ENCODE results near the gene CUL3.
"Not testable (repeated sequence)": the region's sequence is repeated elsewhere in the genome, so short reads cannot be mapped to it uniquely, and the experiment has no call there.

The CUL3 gene

GRCh38 chr2:224585211-224586088, at the start of gene CUL3:
Gene CUL3 (minus strand): TSS chr2:224585363. CDS start chr2:224585009, 354 bp downstream.
- peaks cover 11% of the 10 kb centered on the region for H3K4me1 ChIP-seq (ENCODE audit: insufficient read depth, low read length)
- H3K9ac ChIP-seq (ENCODE audit: low read length), result peak within 1 kb of the TSS; percentile 89
- H3K4me3 ChIP-seq (ENCODE audit: low read depth in 1 of 2, low read length in 2 of 2), result peak within 1 kb of the TSS; percentile 80 to 95
- no peaks in the 10 kb centered on the region for H3K27me3 ChIP-seq (ENCODE audit: control insufficient read depth in 1 of 2, insufficient read depth in 2 of 2, low read length in 2 of 2)
- peak within 1 kb of the TSS; percentile 78 for H3K27ac ChIP-seq (ENCODE audit: low read depth, low read length)
- no peaks in the 10 kb centered on the region for H3K9me3 ChIP-seq (ENCODE audit: low read length)
- peaks cover 5% of the 10 kb centered on the region for H3K36me3 ChIP-seq (ENCODE audit: insufficient read depth, low read length)

GRCh38 chr2:224630659-224631550, 45.7 kb upstream of the CUL3 start:
- H3K4me3 ChIP-seq (ENCODE audit: low read depth in 1 of 2, low read length in 2 of 2), result no peak overlapping the region
- H3K4me1 ChIP-seq (ENCODE audit: insufficient read depth, low read length), result no peaks in the 10 kb centered on the region
- H3K9ac ChIP-seq (ENCODE audit: low read length), result no peak overlapping the region

GRCh38 chr2:224628416-224628815, 43.3 kb upstream of the CUL3 start:
- Histone ChIP-seq H3K4me1 (ENCODE audit: insufficient read depth, low read length) (no peaks in the 10 kb centered on the region), H3K36me3 (ENCODE audit: insufficient read depth, low read length) (no peaks in the 10 kb centered on the region), H3K27me3 (ENCODE audit: control insufficient read depth in 1 of 2, insufficient read depth in 2 of 2, low read length in 2 of 2) (no peaks in the 10 kb centered on the region), H3K9me3 (ENCODE audit: low read length) (no peaks in the 10 kb centered on the region), H3K4me3 (ENCODE audit: low read depth in 1 of 2, low read length in 2 of 2) (no peak overlapping the region), H3K27ac (ENCODE audit: low read depth, low read length) (no peak overlapping the region), H3K9ac (ENCODE audit: low read length) (no peak overlapping the region)

More at GRCh38 chr2:224630659-224631550, 45.7 kb upstream of the CUL3 start:
- Histone ChIP-seq H3K27me3 (ENCODE audit: control insufficient read depth in 1 of 2, insufficient read depth in 2 of 2, low read length in 2 of 2) (no peaks in the 10 kb centered on the region), H3K9me3 (ENCODE audit: low read length) (no peaks in the 10 kb centered on the region), H3K27ac (ENCODE audit: low read depth, low read length) (no peak overlapping the region), H3K36me3 (ENCODE audit: insufficient read depth, low read length) (no peaks in the 10 kb centered on the region)

- Histone ChIP-seq H3K9ac (ENCODE audit: low read length) (no peak overlapping the region), H3K27ac (ENCODE audit: low read depth, low read length) (no peak overlapping the region), H3K27me3 (ENCODE audit: control insufficient read depth in 1 of 2, insufficient read depth in 2 of 2, low read length in 2 of 2) (no peaks in the 10 kb centered on the region), H3K36me3 (ENCODE audit: insufficient read depth, low read length) (no peaks in the 10 kb centered on the region), H3K9me3 (ENCODE audit: low read length) (no peaks in the 10 kb centered on the region), H3K4me1 (ENCODE audit: insufficient read depth, low read length) (no peaks in the 10 kb centered on the region), H3K4me3 (ENCODE audit: low read depth in 1 of 2, low read length in 2 of 2) (no peak overlapping the region)
Observed at GRCh38 chr2:224626735-224627134, 41.6 kb upstream of the CUL3 start.

GRCh38 chr2:224613543-224614286, 28.6 kb upstream of the CUL3 start:
- H3K27ac ChIP-seq (ENCODE audit: low read depth, low read length), result no peak overlapping the region
- no peak overlapping the region for H3K9ac ChIP-seq (ENCODE audit: low read length)
- no peaks in the 10 kb centered on the region for H3K36me3 ChIP-seq (ENCODE audit: insufficient read depth, low read length)
- no peak overlapping the region for H3K4me3 ChIP-seq (ENCODE audit: low read depth in 1 of 2, low read length in 2 of 2)
- H3K9me3 ChIP-seq (ENCODE audit: low read length), result no peaks in the 10 kb centered on the region
- no peaks in the 10 kb centered on the region for H3K27me3 ChIP-seq (ENCODE audit: control insufficient read depth in 1 of 2, insufficient read depth in 2 of 2, low read length in 2 of 2)
- H3K4me1 ChIP-seq (ENCODE audit: insufficient read depth, low read length), result no peaks in the 10 kb centered on the region

GRCh38 chr2:224612578-224612977, 27.4 kb upstream of the CUL3 start:
- H3K27me3 ChIP-seq (ENCODE audit: control insufficient read depth in 1 of 2, insufficient read depth in 2 of 2, low read length in 2 of 2), result no peaks in the 10 kb centered on the region
- H3K9me3 ChIP-seq (ENCODE audit: low read length), result no peaks in the 10 kb centered on the region
- no peak overlapping the region for H3K4me3 ChIP-seq (ENCODE audit: low read depth in 1 of 2, low read length in 2 of 2)
- no peaks in the 10 kb centered on the region for H3K36me3 ChIP-seq (ENCODE audit: insufficient read depth, low read length)
- no peak overlapping the region for H3K9ac ChIP-seq (ENCODE audit: low read length)
- no peaks in the 10 kb centered on the region for H3K4me1 ChIP-seq (ENCODE audit: insufficient read depth, low read length)
- no peak overlapping the region for H3K27ac ChIP-seq (ENCODE audit: low read depth, low read length)

GRCh38 chr2:224611938-224612337, 26.8 kb upstream of the CUL3 start:
- H3K36me3 ChIP-seq (ENCODE audit: insufficient read depth, low read length), result no peaks in the 10 kb centered on the region
- H3K4me1 ChIP-seq (ENCODE audit: insufficient read depth, low read length), result no peaks in the 10 kb centered on the region
- no peaks in the 10 kb centered on the region for H3K9me3 ChIP-seq (ENCODE audit: low read length)
- H3K9ac ChIP-seq (ENCODE audit: low read length), result no peak overlapping the region
- no peak overlapping the region for H3K27ac ChIP-seq (ENCODE audit: low read depth, low read length)
- H3K4me3 ChIP-seq (ENCODE audit: low read depth in 1 of 2, low read length in 2 of 2), result no peak overlapping the region
- H3K27me3 ChIP-seq (ENCODE audit: control insufficient read depth in 1 of 2, insufficient read depth in 2 of 2, low read length in 2 of 2), result no peaks in the 10 kb centered on the region

- Histone ChIP-seq H3K4me1 (ENCODE audit: insufficient read depth, low read length) (no peaks in the 10 kb centered on the region), H3K9me3 (ENCODE audit: low read length) (no peaks in the 10 kb centered on the region), H3K36me3 (ENCODE audit: insufficient read depth, low read length) (no peaks in the 10 kb centered on the region), H3K27me3 (ENCODE audit: control insufficient read depth in 1 of 2, insufficient read depth in 2 of 2, low read length in 2 of 2) (no peaks in the 10 kb centered on the region), H3K9ac (ENCODE audit: low read length) (no peak overlapping the region), H3K27ac (ENCODE audit: low read depth, low read length) (no peak overlapping the region), H3K4me3 (ENCODE audit: low read depth in 1 of 2, low read length in 2 of 2) (no peak overlapping the region)
Observed at GRCh38 chr2:224608104-224608503, 22.9 kb upstream of the CUL3 start.

- not testable (repeated sequence) for H3K9ac ChIP-seq (ENCODE audit: low read length); H3K36me3 ChIP-seq (ENCODE audit: insufficient read depth, low read length); H3K9me3 ChIP-seq (ENCODE audit: low read length); H3K27ac ChIP-seq (ENCODE audit: low read depth, low read length); H3K4me1 ChIP-seq (ENCODE audit: insufficient read depth, low read length); H3K27me3 ChIP-seq (ENCODE audit: control insufficient read depth in 1 of 2, insufficient read depth in 2 of 2, low read length in 2 of 2); H3K4me3 ChIP-seq (ENCODE audit: low read depth in 1 of 2, low read length in 2 of 2)
Observed at GRCh38 chr2:224603746-224604500, 18.8 kb upstream of the CUL3 start.

GRCh38 chr2:224602778-224603375, 17.7 kb upstream of the CUL3 start:
- H3K27ac ChIP-seq (ENCODE audit: low read depth, low read length), result not testable (repeated sequence)

More at GRCh38 chr2:224602778-224603375, 17.7 kb upstream of the CUL3 start:
- H3K27me3 ChIP-seq (ENCODE audit: control insufficient read depth in 1 of 2, insufficient read depth in 2 of 2, low read length in 2 of 2); H3K4me1 ChIP-seq (ENCODE audit: insufficient read depth, low read length); H3K9ac ChIP-seq (ENCODE audit: low read length); H3K36me3 ChIP-seq (ENCODE audit: insufficient read depth, low read length); H3K9me3 ChIP-seq (ENCODE audit: low read length); H3K4me3 ChIP-seq (ENCODE audit: low read depth in 1 of 2, low read length in 2 of 2): not testable (repeated sequence)

Data from muscle layer of colon (tissue), 2 donors.